Measurements from ENCODE around the gene BANF2.

BANF2 gene

GRCh38 chr20:17728074-17728473 is 28.3 kb downstream of the BANF2 start:
- no peak for DNase-seq (ENCODE audit: low read depth)
- no peak overlapping the region for H3K4me3 ChIP-seq (ENCODE audit: low read depth, low read length)
- no peak for TF ChIP-seq MYC (IDR thresholded peaks at IDR 0.05; ENCODE audit: low read depth, low read length)
- TF ChIP-seq, protein P1, sequence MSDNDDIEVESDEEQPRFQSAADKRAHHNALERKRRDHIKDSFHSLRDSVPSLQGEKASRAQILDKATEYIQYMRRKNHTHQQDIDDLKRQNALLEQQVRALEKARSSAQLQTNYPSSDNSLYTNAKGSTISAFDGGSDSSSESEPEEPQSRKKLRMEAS (IDR thresholded peaks at IDR 0.05; ENCODE audit: low read depth, low read length), result no peak

GRCh38 chr20:17730071-17730470 is 30.3 kb downstream of the BANF2 start:
- no peak for DNase-seq (ENCODE audit: low read depth)
- no peak overlapping the region for H3K4me3 ChIP-seq (ENCODE audit: low read depth, low read length)
- TF ChIP-seq, protein P2, sequence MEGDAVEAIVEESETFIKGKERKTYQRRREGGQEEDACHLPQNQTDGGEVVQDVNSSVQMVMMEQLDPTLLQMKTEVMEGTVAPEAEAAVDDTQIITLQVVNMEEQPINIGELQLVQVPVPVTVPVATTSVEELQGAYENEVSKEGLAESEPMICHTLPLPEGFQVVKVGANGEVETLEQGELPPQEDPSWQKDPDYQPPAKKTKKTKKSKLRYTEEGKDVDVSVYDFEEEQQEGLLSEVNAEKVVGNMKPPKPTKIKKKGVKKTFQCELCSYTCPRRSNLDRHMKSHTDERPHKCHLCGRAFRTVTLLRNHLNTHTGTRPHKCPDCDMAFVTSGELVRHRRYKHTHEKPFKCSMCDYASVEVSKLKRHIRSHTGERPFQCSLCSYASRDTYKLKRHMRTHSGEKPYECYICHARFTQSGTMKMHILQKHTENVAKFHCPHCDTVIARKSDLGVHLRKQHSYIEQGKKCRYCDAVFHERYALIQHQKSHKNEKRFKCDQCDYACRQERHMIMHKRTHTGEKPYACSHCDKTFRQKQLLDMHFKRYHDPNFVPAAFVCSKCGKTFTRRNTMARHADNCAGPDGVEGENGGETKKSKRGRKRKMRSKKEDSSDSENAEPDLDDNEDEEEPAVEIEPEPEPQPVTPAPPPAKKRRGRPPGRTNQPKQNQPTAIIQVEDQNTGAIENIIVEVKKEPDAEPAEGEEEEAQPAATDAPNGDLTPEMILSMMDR (IDR thresholded peaks at IDR 0.05; ENCODE audit: low read depth, low read length), result no peak
- TF ChIP-seq, protein P1 (IDR thresholded peaks at IDR 0.05; ENCODE audit: low read depth, low read length), result no peak
- no peak for TF ChIP-seq POLR2A (IDR thresholded peaks at IDR 0.05; ENCODE audit: extremely low read depth, insufficient read length)
- no peak for TF ChIP-seq MYC (IDR thresholded peaks at IDR 0.05; ENCODE audit: low read depth, low read length)

DNA sequence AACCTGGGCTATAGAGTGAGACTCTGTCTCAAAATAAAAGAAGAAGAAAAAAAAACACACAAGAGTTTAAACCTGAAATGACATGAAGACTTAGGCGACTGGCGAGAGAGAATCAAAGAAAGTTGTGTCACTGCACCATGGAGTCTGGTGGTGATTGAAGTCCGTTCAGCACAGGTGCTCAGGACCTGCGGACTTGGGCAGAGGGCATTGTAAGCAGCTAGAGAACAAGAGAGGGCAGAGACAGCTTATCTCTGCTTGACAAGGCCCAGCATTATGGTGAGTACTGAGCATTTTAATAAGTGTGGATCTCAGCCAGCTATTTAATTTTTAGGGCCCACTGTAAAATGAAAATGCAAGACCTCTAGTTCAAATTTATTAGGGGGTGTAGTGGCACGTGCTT is 31.5 kb downstream of the BANF2 start:
- TF ChIP-seq POLR2A (IDR thresholded peaks at IDR 0.05; ENCODE audit: extremely low read depth, insufficient read length) (no peak), MYC (IDR thresholded peaks at IDR 0.05; ENCODE audit: low read depth, low read length) (no peak)
- TF ChIP-seq, protein P2 (IDR thresholded peaks at IDR 0.05; ENCODE audit: low read depth, low read length), result no peak
- TF ChIP-seq, protein P1 (IDR thresholded peaks at IDR 0.05; ENCODE audit: low read depth, low read length), result no peak
- DNase-seq (ENCODE audit: low read depth), result no peak
- H3K4me3 ChIP-seq (ENCODE audit: low read depth, low read length), result no peak overlapping the region

- no peak overlapping the region for H3K4me3 ChIP-seq (ENCODE audit: low read depth, low read length)
- TF ChIP-seq, protein P2 (IDR thresholded peaks at IDR 0.05; ENCODE audit: low read depth, low read length), result no peak
- TF ChIP-seq POLR2A (IDR thresholded peaks at IDR 0.05; ENCODE audit: extremely low read depth, insufficient read length), result no peak
- TF ChIP-seq, protein P1 (IDR thresholded peaks at IDR 0.05; ENCODE audit: low read depth, low read length), result no peak
- TF ChIP-seq MYC (IDR thresholded peaks at IDR 0.05; ENCODE audit: low read depth, low read length), result no peak
Measured at GRCh38 chr20:17732907-17733521, 33.2 kb downstream of the BANF2 start.

DNA sequence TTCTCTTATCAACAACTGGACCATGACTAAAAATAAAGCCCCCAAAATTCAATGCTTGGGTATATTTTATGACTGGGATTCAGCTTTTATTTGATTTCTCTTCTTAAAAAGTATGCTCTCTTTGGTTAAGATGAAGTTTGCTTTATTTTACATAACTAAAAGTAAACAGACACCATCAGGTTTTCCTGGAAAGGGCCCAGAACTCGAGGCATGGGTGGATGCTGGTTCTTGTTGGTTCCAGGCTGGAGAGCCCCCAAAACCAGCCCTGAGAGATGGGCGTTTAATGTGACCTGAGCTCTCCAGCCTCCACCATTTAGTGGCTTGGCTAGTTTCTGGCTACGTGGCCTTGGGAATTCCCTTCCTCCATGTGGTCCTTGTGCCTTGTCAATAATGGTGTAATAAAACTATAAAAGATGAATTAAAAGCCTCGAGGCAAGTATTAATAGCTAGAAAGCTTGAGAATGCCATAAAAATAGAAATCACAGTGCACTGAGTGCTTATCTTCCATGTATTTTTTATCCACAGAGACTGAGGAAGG is 34.1 kb downstream of the BANF2 start:
- DNase-seq (ENCODE audit: low read depth), result no peak
- no peak overlapping the region for H3K4me3 ChIP-seq (ENCODE audit: low read depth, low read length)
- TF ChIP-seq, protein P2 (IDR thresholded peaks at IDR 0.05; ENCODE audit: low read depth, low read length), result no peak
- TF ChIP-seq MYC (IDR thresholded peaks at IDR 0.05; ENCODE audit: low read depth, low read length) (no peak), POLR2A (IDR thresholded peaks at IDR 0.05; ENCODE audit: extremely low read depth, insufficient read length) (no peak)
- TF ChIP-seq, protein P1 (IDR thresholded peaks at IDR 0.05; ENCODE audit: low read depth, low read length), result no peak

More at GRCh38 chr20:17732907-17733521, 33.2 kb downstream of the BANF2 start:
- no peak for DNase-seq (ENCODE audit: low read depth)

- TF ChIP-seq MYC (IDR thresholded peaks at IDR 0.05; ENCODE audit: low read depth, low read length) (no peak), POLR2A (IDR thresholded peaks at IDR 0.05; ENCODE audit: extremely low read depth, insufficient read length) (no peak)
- TF ChIP-seq, protein P1 (IDR thresholded peaks at IDR 0.05; ENCODE audit: low read depth, low read length), result no peak
- TF ChIP-seq, protein P2 (IDR thresholded peaks at IDR 0.05; ENCODE audit: low read depth, low read length), result no peak
- H3K4me3 ChIP-seq (ENCODE audit: low read depth, low read length), result no peak overlapping the region
- no peak for DNase-seq (ENCODE audit: low read depth)
Measured at GRCh38 chr20:17734374-17734773, 34.6 kb downstream of the BANF2 start.
